Psoas muscle (tissue), 8 donors: Measurements from ENCODE around the gene ASPHD2. TPM values are rescaled to one million over a fixed set of nuclear protein-coding genes. Genes with fewer than 3 reads are reported as not detected.

Source experiments
- ATAC-seq, 4 donors: fragments of 200-7000 bp; cut with Tn5 transposase; one replicate each; pipeline ENCODE4 v1.9.1; 2020; ENCODE audit warnings: moderate library complexity in 3 of 4, mild to moderate bottlenecking in 2 of 4
- DNase-seq, 2 donors: peaks; one replicate each; pipeline ENCODE4 v3.0.0-alpha.2; 2020
- H3K27ac ChIP-seq: fragments of 200-600 bp; one replicate; pipeline ENCODE4 v1.8.0; 2022
- H3K27me3 ChIP-seq, 3 donors: fragments of 200-600 bp in 1 of 3; one replicate each; pipeline versions ENCODE4 v1.6.1 to v1.8.0; 2013 to 2022; ENCODE audit warnings: low read length in 2 of 3, mild to moderate bottlenecking in 2 of 3, moderate library complexity in 1 of 3; ENCODE audit not compliant: insufficient read depth in 3 of 3
- H3K36me3 ChIP-seq, 2 donors: fragments of 200-600 bp in 1 of 2; one replicate each; pipeline versions ENCODE4 v1.6.1 to v1.8.0; 2013 to 2022; ENCODE audit warnings: low read depth in 1 of 2, mild to moderate bottlenecking in 1 of 2, moderate library complexity in 1 of 2; ENCODE audit not compliant: insufficient read depth in 1 of 2
- H3K4me1 ChIP-seq: fragments of 200-600 bp; one replicate; pipeline ENCODE4 v1.8.0; 2022
- H3K4me3 ChIP-seq: fragments of 200-600 bp; one replicate; pipeline ENCODE4 v1.8.0; 2022; ENCODE audit warnings: mild to moderate bottlenecking
- H3K9me3 ChIP-seq: fragments of 200-600 bp; one replicate; pipeline ENCODE4 v1.8.0; 2022
- WGBS, 3 donors: extraction: QIAGEN DNeasy Blood & Tissue Kit; methylation state at CpG; one replicate each; pipeline versions ENCODE4 v1.1.6 to v1.1.7; 2013; 5-methylcytosine and 5-hydroxymethylcytosine counted together
- intact Hi-C, 2 donors: fragments of 100-400 bp; cut with DNase I; formaldehyde crosslinking; loops; one replicate each; pipeline versions ENCODE4 v1.11.0 to v1.14.2; 2022
- polyA plus RNA-seq, 3 donors: library from polyadenylated mRNA; stranded (reverse); fragments of 200-250 nt; gene quantifications; one replicate each; pipeline ENCODE4 v1.2.3, GENCODE V29; 2013
- total RNA-seq, 4 donors: library from RNA; stranded (reverse); fragmentation: NEBNext Ultra II Directional in 2 of 4; extraction: Animal tissue kit (Norgen Biotek cat#: 25700) in 2 of 4; gene quantifications; one replicate each; pipeline versions ENCODE4 v1.2.1 to v1.2.4, GENCODE V29; 2021 to 2023
- TF ChIP-seq, protein P1 (sequence below): fragments of 200-600 bp; IDR thresholded peaks from one replicate; pipeline ENCODE4 v1.8.0; 2022; ENCODE audit warnings: antibody characterized with exemption
- donor health status: healthy with polysubstance abuse.
- donor health status: DM: no; HTN: no; CAD: no; lungs with moderate emphysema.
- donor health status: Bipolar disorder and iron deficiency.
- donor health status: healthy.
- donor health status: DM: yes; HTN: yes; CAD: no.
- donor health status: DM: no; HTN: no; CAD: no.
- donor health status: DM: no; HTN: no; CAD: no.
- donor health status: DM: yes; HTN: yes; CAD: no.

Gene ASPHD2
- total and polyA plus RNA-seq, 7 donors: 0.04 to 0.38 (median 0.14) TPM; not detected in 1

DNA sequence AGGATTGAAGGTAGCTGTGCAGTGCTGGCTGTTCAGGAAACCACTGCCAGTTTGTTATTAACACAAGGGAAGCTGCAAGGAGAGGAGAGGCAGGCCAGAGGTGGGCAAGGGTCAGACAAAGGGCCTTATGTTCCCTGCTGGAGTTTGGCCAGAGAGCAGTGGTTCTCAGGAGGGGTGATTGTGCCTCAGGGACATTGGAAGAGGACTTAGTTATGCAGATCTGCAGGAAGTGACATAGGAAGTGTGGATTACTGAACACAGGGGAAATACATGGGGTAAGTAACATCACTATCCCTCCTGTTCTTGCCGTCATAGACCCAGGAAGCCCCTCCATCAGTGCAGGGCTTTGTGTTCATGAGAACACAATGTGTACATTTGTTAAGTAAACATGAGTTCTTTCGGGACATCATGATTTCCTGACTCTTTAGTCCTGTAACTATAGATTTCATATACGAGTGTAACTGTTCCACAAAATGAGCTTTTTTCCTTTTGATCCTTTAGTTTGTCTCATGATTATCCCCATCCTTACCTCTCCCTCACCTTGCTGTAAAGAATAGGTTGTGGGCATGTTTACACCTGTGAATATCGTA, 60.5 kb downstream of the ASPHD2 start:
- TF ChIP-seq, protein P1, sequence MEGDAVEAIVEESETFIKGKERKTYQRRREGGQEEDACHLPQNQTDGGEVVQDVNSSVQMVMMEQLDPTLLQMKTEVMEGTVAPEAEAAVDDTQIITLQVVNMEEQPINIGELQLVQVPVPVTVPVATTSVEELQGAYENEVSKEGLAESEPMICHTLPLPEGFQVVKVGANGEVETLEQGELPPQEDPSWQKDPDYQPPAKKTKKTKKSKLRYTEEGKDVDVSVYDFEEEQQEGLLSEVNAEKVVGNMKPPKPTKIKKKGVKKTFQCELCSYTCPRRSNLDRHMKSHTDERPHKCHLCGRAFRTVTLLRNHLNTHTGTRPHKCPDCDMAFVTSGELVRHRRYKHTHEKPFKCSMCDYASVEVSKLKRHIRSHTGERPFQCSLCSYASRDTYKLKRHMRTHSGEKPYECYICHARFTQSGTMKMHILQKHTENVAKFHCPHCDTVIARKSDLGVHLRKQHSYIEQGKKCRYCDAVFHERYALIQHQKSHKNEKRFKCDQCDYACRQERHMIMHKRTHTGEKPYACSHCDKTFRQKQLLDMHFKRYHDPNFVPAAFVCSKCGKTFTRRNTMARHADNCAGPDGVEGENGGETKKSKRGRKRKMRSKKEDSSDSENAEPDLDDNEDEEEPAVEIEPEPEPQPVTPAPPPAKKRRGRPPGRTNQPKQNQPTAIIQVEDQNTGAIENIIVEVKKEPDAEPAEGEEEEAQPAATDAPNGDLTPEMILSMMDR: no peak
- Histone ChIP-seq H3K27me3 (no peaks in the 10 kb centered on the region), H3K9me3 (no peaks in the 10 kb centered on the region), H3K4me3 (no peak overlapping the region), H3K27ac (no peak overlapping the region), H3K4me1 (peaks cover 15% of the 10 kb centered on the region), H3K36me3 (peaks cover 20 to 90% of the 10 kb centered on the region in 2 donors)
- 75 to 76% (median 76%) methylated on average over 4 of the region's 4 CpGs for WGBS, 3 donors
- intact Hi-C loops: no loop called here
- ATAC-seq (no peak), DNase-seq (no peak)

DNA sequence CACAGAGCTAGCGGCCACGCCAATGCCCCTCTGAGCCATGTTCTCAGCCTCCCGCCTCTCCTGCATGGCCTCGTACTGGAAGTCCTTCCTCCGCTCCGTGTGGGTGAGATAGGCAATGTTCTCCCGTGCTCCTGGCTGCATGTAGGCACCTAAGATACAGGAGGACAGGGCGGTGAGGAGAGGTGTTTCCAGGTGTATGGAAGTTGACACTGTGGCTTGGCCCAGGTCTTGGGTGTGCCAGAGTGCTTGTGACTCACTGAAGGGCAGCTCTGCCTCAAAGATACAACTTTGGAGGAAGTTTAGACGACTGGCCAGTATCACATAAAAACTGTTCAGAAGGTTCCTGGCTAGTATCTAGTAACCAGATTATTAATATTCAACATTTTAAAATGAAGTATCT, 63.2 kb downstream of the ASPHD2 start:
- TF ChIP-seq, protein P1: no peak
- Histone ChIP-seq H3K27me3 (no peaks in the 10 kb centered on the region), H3K36me3 (peaks cover 23 to 100% of the 10 kb centered on the region in 2 donors), H3K4me3 (no peak overlapping the region), H3K9me3 (no peaks in the 10 kb centered on the region), H3K27ac (no peak overlapping the region), H3K4me1 (no peaks in the 10 kb centered on the region)
- no peak for ATAC-seq
- DNase-seq: no peak
- 85 to 92% (median 92%) methylated on average over 9 of the region's 9 CpGs for WGBS, 3 donors
- intact Hi-C loops: no loop called here

- Histone ChIP-seq H3K36me3 (peaks cover 29 to 100% of the 10 kb centered on the region in 2 donors), H3K27me3 (no peaks in the 10 kb centered on the region), H3K4me3 (no peak overlapping the region), H3K4me1 (no peaks in the 10 kb centered on the region), H3K9me3 (no peaks in the 10 kb centered on the region), H3K27ac (no peak overlapping the region)
- DNase-seq (no peak), ATAC-seq (no peak)
- TF ChIP-seq, protein P1: no peak
- intact Hi-C loops: no loop called here
These were observed 65.4 kb downstream of the ASPHD2 start for GRCh38 chr22:26494506-26494905.

Other genes with a start within 250 kb of the ASPHD2 start
- gene HPS4, start 54.5 kb downstream of the ASPHD2 start, total RNA-seq: 10 to 100 TPM in 3 of 4 donors, 1 to 10 TPM in 1; 7.4 to 12.5 (median 10.4) TPM
- gene HPS4, start 54.5 kb downstream of the ASPHD2 start, polyA plus RNA-seq: 10 to 100 TPM in 1 of 3 donors, 1 to 10 TPM in 2; 5.8 to 13.9 (median 6.4) TPM
- gene SRRD, start 54.6 kb downstream of the ASPHD2 start, total RNA-seq: 10 to 100 TPM; 25.4 to 36.6 (median 28.9) TPM
- gene SRRD, start 54.6 kb downstream of the ASPHD2 start, polyA plus RNA-seq: 10 to 100 TPM; 36.1 to 51.2 (median 38.3) TPM
- 10 to 100 TPM; 29.1 to 48.6 (median 33.5) TPM for gene TFIP11, start 83.2 kb downstream of the ASPHD2 start, total RNA-seq
- 10 to 100 TPM; 28.8 to 56.1 (median 37.8) TPM for gene TFIP11, start 83.2 kb downstream of the ASPHD2 start, polyA plus RNA-seq
- 10 to 100 TPM; 22.1 to 41.3 (median 28.5) TPM for gene TPST2, start 160.9 kb downstream of the ASPHD2 start, total RNA-seq
- 10 to 100 TPM; 30.5 to 76.4 (median 46.9) TPM for gene TPST2, start 160.9 kb downstream of the ASPHD2 start, polyA plus RNA-seq
- gene CRYBB1, start 188.8 kb downstream of the ASPHD2 start, total RNA-seq: under 1 TPM in 3 of 4 donors, not detected in 1; 0.22 to 0.25 (median 0.25) TPM
- gene CRYBB1, start 188.8 kb downstream of the ASPHD2 start, polyA plus RNA-seq: under 1 TPM in 2 of 3 donors, not detected in 1; 0.14 to 0.21 TPM
- not detected for gene CRYBA4, start 192.7 kb downstream of the ASPHD2 start, total RNA-seq
- not detected for gene CRYBA4, start 192.7 kb downstream of the ASPHD2 start, polyA plus RNA-seq
- under 1 TPM; 0.30 to 0.59 (median 0.36) TPM for gene MIAT, start 228.3 kb downstream of the ASPHD2 start, total RNA-seq
- gene MIAT, start 228.3 kb downstream of the ASPHD2 start, polyA plus RNA-seq: under 1 TPM; 0.04 to 0.13 (median 0.09) TPM